K562 (cell line): ENCODE data around the gene FAM120AOS. TPM values are rescaled to one million over a fixed set of nuclear protein-coding genes. Genes with fewer than 3 reads are reported as not detected.

Experiments used
- ATAC-seq: fragments of 200-7000 bp; cut with Tn5 transposase; 3 replicates; pipeline ENCODE4 v1.9.1; 2020; ENCODE audit warnings: moderate library complexity
- BruUV-seq: library from RNA; stranded (reverse); fragments of 400-500 nt; replicated peaks from 2 replicates; lab custom pipeline; 2021; lab: Mats Ljungman, UMichigan
- CTCF ChIA-PET: fragments of 300-600 bp; formaldehyde crosslinking; extraction: SDS; loops from one replicate; lab custom pipeline; 2021; ENCODE audit warnings: low intra/inter-chr PET ratio; lab: Yijun Ruan, JAX
- POLR2A ChIA-PET: fragments of 300-600, 350-650 bp; sonication (Branson Sonifier 250); formaldehyde crosslinking; extraction: SDS; loops from one replicate; lab custom pipeline; 2021; ENCODE audit warnings: antibody characterized with exemption, inconsistent platforms; lab: Yijun Ruan, JAX
- DNase-seq, 4 experiments: peaks; one replicate each; pipeline versions ENCODE4 v3.0.0 to v3.0.0-alpha.2; 2011 to 2018; ENCODE audit warnings: low spot score in 3 of 4, mixed read lengths in 3 of 4; ENCODE audit errors: extremely low read depth in 1 of 4
- FAIRE-seq: peaks from 2 replicates; lab custom pipeline; 2011; peaks lifted over from hg19 to GRCh38; lab: Jason Lieb, UNC
- H2AFZ ChIP-seq: 2 replicates; pipeline ENCODE4 v1.6.0; 2011; ENCODE audit warnings: low read depth, low read length, control low read depth, inconsistent platforms
- H3K27ac ChIP-seq: fragments of 200-600 bp; 3 replicates; pipeline ENCODE4 v1.8.0; 2011; ENCODE audit warnings: low read depth, mild to moderate bottlenecking, control low read depth, inconsistent platforms, low read length, moderate library complexity, mixed read lengths; ENCODE audit errors: extremely low read depth
- H3K27me3 ChIP-seq, 2 experiments: fragments of 300-600 bp in 1 of 2; 2 replicates in 1 of 2; 3 replicates in 1 of 2; pipeline versions ENCODE4 v1.6.0 to v1.8.0; 2011; ENCODE audit warnings: inconsistent platforms in 2 of 2, low read length in 2 of 2, mild to moderate bottlenecking in 1 of 2, mixed read lengths in 1 of 2, moderate library complexity in 1 of 2; ENCODE audit not compliant: control insufficient read depth in 2 of 2, insufficient read depth in 2 of 2
- H3K36me3 ChIP-seq: fragments of 300-600 bp; 3 replicates; pipeline ENCODE4 v1.8.0; 2011; ENCODE audit warnings: mild to moderate bottlenecking, low read length, inconsistent platforms; ENCODE audit not compliant: control insufficient read depth, insufficient read depth
- H3K4me1 ChIP-seq, 2 experiments: fragments of 200-600 bp in 1 of 2; replicated peaks in 1 of 2; 2 replicates in 1 of 2; 3 replicates in 1 of 2; pipeline versions ENCODE4 v1.5.1 to v1.8.0; 2011; ENCODE audit warnings: inconsistent platforms in 2 of 2, low read length in 2 of 2, mild to moderate bottlenecking in 1 of 2, mixed read lengths in 1 of 2, moderate library complexity in 1 of 2; ENCODE audit not compliant: control insufficient read depth in 2 of 2, insufficient read depth in 2 of 2
- H3K4me2 ChIP-seq: 2 replicates; pipeline ENCODE4 v1.6.1; 2011; ENCODE audit warnings: low read length, control low read depth, inconsistent platforms, mixed read lengths; ENCODE audit not compliant: insufficient read depth
- H3K4me3 ChIP-seq: fragments of 200-600 bp; sonication (generic), shearing (Covaris generic); 2 replicates; pipeline ENCODE4 v1.5.1; 2016; ENCODE audit warnings: control low read depth, inconsistent platforms
- H3K79me2 ChIP-seq: fragments of 200-600 bp; 3 replicates; pipeline ENCODE4 v1.8.0; 2011; ENCODE audit warnings: low read length, inconsistent platforms; ENCODE audit not compliant: control insufficient read depth, insufficient read depth
- H3K9ac ChIP-seq, 2 experiments: 2 replicates each; pipeline versions ENCODE4 v1.6.0 to v1.6.1; 2011; ENCODE audit warnings: low read depth in 2 of 2, low read length in 2 of 2, control low read depth in 1 of 2, inconsistent platforms in 1 of 2, mild to moderate bottlenecking in 1 of 2, mixed read lengths in 1 of 2; ENCODE audit not compliant: insufficient read depth in 1 of 2
- H3K9me1 ChIP-seq: one replicate; pipeline ENCODE4 v1.6.0; 2011; ENCODE audit warnings: inconsistent platforms, mild to moderate bottlenecking, low read length, moderate library complexity; ENCODE audit not compliant: control insufficient read depth, insufficient read depth
- H3K9me3 ChIP-seq: replicated peaks from 2 replicates; pipeline ENCODE4 v1.5.1; 2011; ENCODE audit warnings: low read depth, low read length, inconsistent platforms; ENCODE audit not compliant: control insufficient read depth, insufficient read depth
- H4K20me1 ChIP-seq: replicated peaks from 2 replicates; pipeline ENCODE4 v1.6.1; 2011; ENCODE audit warnings: low read length, inconsistent platforms, mixed read lengths; ENCODE audit not compliant: control insufficient read depth, insufficient read depth
- ATF2 ChIP-seq: sonication (generic); formaldehyde crosslinking; IDR thresholded peaks from 2 replicates; pipeline ENCODE4 v1.8.1; 2022; ENCODE audit warnings: missing genetic modification reagents
- ETV5 ChIP-seq: sonication (generic); formaldehyde crosslinking; IDR thresholded peaks from 2 replicates; pipeline ENCODE4 v1.4.0; 2020; ENCODE audit warnings: low read depth, mild to moderate bottlenecking, missing genetic modification reagents
- GATAD2B ChIP-seq: fragments of 450-650 bp; IDR thresholded peaks from 2 replicates; pipeline ENCODE4 v1.6.1; 2017; ENCODE audit warnings: mild to moderate bottlenecking, borderline replicate concordance
- HCFC1 ChIP-seq: IDR thresholded peaks from 2 replicates; pipeline ENCODE4 v1.6.1; 2012; ENCODE audit warnings: low read depth, low read length, improper control_type of control experiment
- HLTF ChIP-seq: fragments of 450-650 bp; IDR thresholded peaks from 2 replicates; pipeline ENCODE4 v1.6.1; 2016
- KDM2B ChIP-seq: fragments of 250-450 bp; sonication (Bioruptor Pico); IDR thresholded peaks from 2 replicates; pipeline ENCODE4 v1.8.0; 2021; ENCODE audit warnings: mild to moderate bottlenecking, moderate library complexity
- RREB1 ChIP-seq: fragments of 250-450 bp; sonication (Bioruptor Pico); IDR thresholded peaks from 2 replicates; pipeline ENCODE4 v1.4.0; 2020
- TAF1 ChIP-seq: IDR thresholded peaks from 2 replicates; pipeline ENCODE4 v1.6.1; 2011; ENCODE audit warnings: mild to moderate bottlenecking, low read length, moderate library complexity; ENCODE audit not compliant: insufficient read depth, control insufficient read depth, severe bottlenecking; ENCODE audit errors: extremely low read depth
- TFAP4 ChIP-seq: sonication (generic); formaldehyde crosslinking; IDR thresholded peaks from 2 replicates; pipeline ENCODE4 v1.8.0; 2022; ENCODE audit warnings: missing genetic modification reagents, mild to moderate bottlenecking, moderate library complexity, borderline replicate concordance
- ZBTB1 ChIP-seq: sonication (generic); formaldehyde crosslinking; IDR thresholded peaks from 2 replicates; pipeline ENCODE4 v1.8.1; 2023; ENCODE audit warnings: missing genetic modification reagents, low read depth, mild to moderate bottlenecking, borderline replicate concordance
- ZNF41 ChIP-seq: fragments of 250-450 bp; sonication (Bioruptor Pico); conservative IDR thresholded peaks from 2 replicates; pipeline ENCODE4 v1.4.0; 2020; ENCODE audit warnings: mild to moderate bottlenecking
- WGBS: fragments of 100-300 bp; shearing (Covaris generic); methylation state at CpG from one replicate; pipeline ENCODE4 v1.1.6; 2016; ENCODE audit warnings: low coverage, mixed read lengths; ENCODE audit not compliant: insufficient coverage; ENCODE audit errors: missing lambda C conversion rate; 5-methylcytosine and 5-hydroxymethylcytosine counted together
- in situ Hi-C: fragments of 300-500 bp; cut with MboI; formaldehyde crosslinking; loops from 4 replicates; pipeline ENCODE4 v1.15.0; 2018; ENCODE audit warnings: inconsistent platforms, mixed read lengths
- intact Hi-C: fragments of 100-400 bp; cut with micrococcal nuclease; formaldehyde crosslinking; loops from 2 replicates; pipeline ENCODE4 v1.14.2; 2022
- polyA plus RNA-seq, 8 experiments: library from polyadenylated mRNA; depleted of rRNA in 4 of 8; stranded (reverse) in 5 of 8; unstranded in 3 of 8; fragments of >200 nt; fragmentation: Nextera tagmentation in 2 of 8; fragmentation: Illumina TruSeq in 1 of 8; extraction: Ambion mirVana in 2 of 8; extraction: Trizol in 1 of 8; gene quantifications; 2 replicates each; pipeline versions ENCODE4 v1.2.1 to v1.2.3, GENCODE V29; 2011 to 2014; ENCODE audit warnings: inconsistent platforms in 1 of 8, missing spikeins in 1 of 8
- total RNA-seq, 7 experiments: library from RNA; depleted of rRNA in 6 of 7; stranded (reverse); fragments of >200 nt in 6 of 7; fragmentation: Illumina TruSeq in 2 of 7; extraction: Trizol in 2 of 7; gene quantifications; 2 replicates each; pipeline versions ENCODE4 v1.2.1 to v1.2.3, GENCODE V29; 2011 to 2021; ENCODE audit warnings: low replicate concordance in 1 of 7

FAM120AOS gene
- total and polyA plus RNA-seq, 9 of the 15 experiments (the other 6 are each of a cell fraction or from before 2014, with no cell fraction given): 18.8 to 53.4 (median 41.4) TPM

GRCh38 chr9:93450945-93451815 is 2.2 kb downstream of the FAM120AOS start, which contains the start of gene FAM120A:
FAM120A (plus strand) TSS chr9:93451685; CDS start chr9:93451916, 231 bp downstream.
- no peak for FAIRE-seq
- peak within 1 kb of the TSS; percentile 76 to 97 for H3K9ac ChIP-seq
- no peaks in the 10 kb centered on the region for H3K9me3 ChIP-seq
- BruUV-seq: no TSS peak
- ChIA-PET POLR2A (interaction anchor here (0.5 to 3.8 kb wide), 10 partner anchors 9 to 1195 kb away, joined by 3 to 53 read pairs (median 3); no protein-coding TSS in a partner anchor), CTCF (no interaction called here)
- 0 out of 2 replicates have a peak, but pooled peaks cover 7% of the 10 kb centered on the region for H4K20me1 ChIP-seq
- H3K4me3 ChIP-seq: peak within 1 kb of the TSS; percentile 81
- intact Hi-C loops: no loop called here
- no peaks in the 10 kb centered on the region for H3K27me3 ChIP-seq
- H3K27ac ChIP-seq: peak within 1 kb of the TSS; percentile 89
- peaks cover 12 to 13% of the 10 kb centered on the region in 2 experiments; a peak in 4 of 5 replicates for H3K4me1 ChIP-seq
- peak; percentile 77 for ATAC-seq
- peaks cover 69% of the 10 kb centered on the region for H3K79me2 ChIP-seq
- peak within 1 kb of the TSS; percentile 81 for H2AFZ ChIP-seq
- in situ Hi-C loops: no loop called here
- H3K36me3 ChIP-seq: peaks cover 57% of the 10 kb centered on the region
- peak; percentile 81 to 85 (median 84) for DNase-seq
- H3K4me2 ChIP-seq: peak within 1 kb of the TSS; percentile 97
- H3K9me1 ChIP-seq: no peaks in the 10 kb centered on the region
- 2% methylated on average over 31 of the region's 100 CpGs for WGBS
- TF ChIP-seq KDM2B (0 out of 2 replicates have a peak, but pooled peaks have one; percentile 46), GATAD2B (peak; percentile 78), TFAP4 (CRISPR knock-in tag) (peak; percentile 39; the same call in 1 of the 2 replicates), ATF2 (CRISPR knock-in tag) (0 out of 2 replicates have a peak, but pooled peaks have one; percentile 61), HLTF (no peak), ETV5 (CRISPR knock-in tag) (0 out of 2 replicates have a peak, but pooled peaks have one; percentile 37), ZBTB1 (peak; percentile 51; the same call in 1 of the 2 replicates), TAF1 (peak; percentile 72), RREB1 (CRISPR knock-in tag) (0 out of 2 replicates have a peak, but pooled peaks have one; percentile 45), HCFC1 (peak; percentile 46), ZNF41 (CRISPR knock-in tag) (no peak)
